HepG2 (cell line): ENCODE results near the gene DNAJC12. TPM values are rescaled to one million over a fixed set of nuclear protein-coding genes. Genes with fewer than 3 reads are reported as not detected.
A peak's percentile ranks its signal among the peaks of the same experiment; 100 is the strongest.

Source experiments
- CAMTA2 ChIP-seq: sonication (generic); formaldehyde crosslinking; IDR thresholded peaks from 2 replicates; pipeline ENCODE4 v1.4.0; 2020; ENCODE audit warnings: mild to moderate bottlenecking, missing genetic modification reagents, borderline replicate concordance
- FOSL2 ChIP-seq: sonication (generic); formaldehyde crosslinking; IDR thresholded peaks from 2 replicates; pipeline ENCODE4 v1.4.0; 2020; ENCODE audit warnings: missing genetic modification reagents
- FOXK2 ChIP-seq: fragments of 450-650 bp; IDR thresholded peaks from 2 replicates; pipeline ENCODE4 v1.6.1; 2016
- GABPB1 ChIP-seq: IDR thresholded peaks from 2 replicates; pipeline ENCODE4 v1.6.1; 2016; ENCODE audit warnings: mild to moderate bottlenecking, missing genetic modification reagents, moderate library complexity, missing compliant biosample characterization
- GFI1 ChIP-seq: sonication (generic); formaldehyde crosslinking; IDR thresholded peaks from 2 replicates; pipeline ENCODE4 v1.5.0; 2020; ENCODE audit warnings: missing genetic modification reagents, mild to moderate bottlenecking, borderline replicate concordance
- HNRNPH1 ChIP-seq: fragments of 200-400 bp; formaldehyde crosslinking; optimal IDR thresholded peaks from 2 replicates; pipeline ENCODE3; 2017; ENCODE audit warnings: mild to moderate bottlenecking, low read depth, low read length
- ISX ChIP-seq: sonication (generic); formaldehyde crosslinking; conservative IDR thresholded peaks from 2 replicates; pipeline ENCODE4 v1.5.0; 2020; ENCODE audit warnings: missing genetic modification reagents
- NR0B2 ChIP-seq: sonication (generic); formaldehyde crosslinking; IDR thresholded peaks from 2 replicates; pipeline ENCODE4 v1.4.0; 2020; ENCODE audit warnings: mild to moderate bottlenecking, missing genetic modification reagents
- NRL ChIP-seq: sonication (generic); formaldehyde crosslinking; IDR thresholded peaks from 2 replicates; pipeline ENCODE4 v1.5.0; 2020; ENCODE audit warnings: missing genetic modification reagents, mild to moderate bottlenecking, moderate library complexity, borderline replicate concordance
- POGZ ChIP-seq: sonication (generic); formaldehyde crosslinking; IDR thresholded peaks from 2 replicates; pipeline ENCODE4 v1.4.0; 2020; ENCODE audit warnings: mild to moderate bottlenecking, missing genetic modification reagents
- SATB2 ChIP-seq: sonication (generic); formaldehyde crosslinking; IDR thresholded peaks from 2 replicates; pipeline ENCODE4 v1.5.0; 2020; ENCODE audit warnings: missing genetic modification reagents
- SP140L ChIP-seq: sonication (generic); formaldehyde crosslinking; IDR thresholded peaks from 2 replicates; pipeline ENCODE4 v1.4.0; 2020; ENCODE audit warnings: missing genetic modification reagents, borderline replicate concordance
- STAG1 ChIP-seq: sonication (generic); formaldehyde crosslinking; IDR thresholded peaks from 2 replicates; pipeline ENCODE4 v1.4.0; 2020; ENCODE audit warnings: missing genetic modification reagents
- UBTF ChIP-seq: sonication (generic); formaldehyde crosslinking; IDR thresholded peaks from 2 replicates; pipeline ENCODE4 v1.4.0; 2020; ENCODE audit warnings: mild to moderate bottlenecking, missing genetic modification reagents
- ZBTB46 ChIP-seq: sonication (generic); formaldehyde crosslinking; IDR thresholded peaks from 2 replicates; pipeline ENCODE4 v1.4.0; 2020; ENCODE audit warnings: mild to moderate bottlenecking, missing genetic modification reagents, borderline replicate concordance
- ZNF589 ChIP-seq: sonication (generic); formaldehyde crosslinking; conservative IDR thresholded peaks from 2 replicates; pipeline ENCODE4 v1.8.0; 2022; ENCODE audit warnings: mild to moderate bottlenecking, moderate library complexity, missing genetic modification reagents
- ZNF766 ChIP-seq: sonication (generic); formaldehyde crosslinking; IDR thresholded peaks from 2 replicates; pipeline ENCODE4 v1.5.0; 2020; ENCODE audit warnings: missing genetic modification reagents, borderline replicate concordance
- ZNF780A ChIP-seq: sonication (generic); formaldehyde crosslinking; IDR thresholded peaks from 2 replicates; pipeline ENCODE4 v1.8.0; 2022; ENCODE audit warnings: mild to moderate bottlenecking, missing genetic modification reagents, moderate library complexity
- polyA plus RNA-seq, 8 experiments: library from polyadenylated mRNA; depleted of rRNA in 3 of 8; stranded (reverse) in 7 of 8; unstranded in 1 of 8; fragments of >200 nt; fragmentation: Illumina TruSeq in 4 of 8; extraction: Trizol in 4 of 8; gene quantifications; 2 replicates each; pipeline versions ENCODE4 v1.2.1 to v1.2.3, GENCODE V29; 2011 to 2016; ENCODE audit warnings: low read depth in 4 of 8, missing spikeins in 1 of 8, mixed read lengths in 1 of 8; ENCODE audit not compliant: insufficient read depth in 1 of 8
- total RNA-seq, 5 experiments: library from RNA; depleted of rRNA; stranded (reverse); fragments of >200 nt; fragmentation: Illumina TruSeq; extraction: Trizol; gene quantifications; 2 replicates each; pipeline ENCODE4 v1.2.3, GENCODE V29; 2016; ENCODE audit warnings: low read depth in 1 of 5
- TF ChIP-seq, protein P1 (sequence below): IDR thresholded peaks from 2 replicates; pipeline ENCODE4 v1.6.1; 2016; ENCODE audit warnings: missing compliant biosample characterization, missing genetic modification reagents, borderline replicate concordance
- TF ChIP-seq, protein P2 (sequence below): sonication (generic); formaldehyde crosslinking; IDR thresholded peaks from 2 replicates; pipeline ENCODE4 v1.8.1; 2023; ENCODE audit warnings: missing genetic modification reagents, mild to moderate bottlenecking, borderline replicate concordance
- TF ChIP-seq, protein P3 (sequence below): IDR thresholded peaks from 2 replicates; pipeline ENCODE4 v1.6.1; 2016; ENCODE audit warnings: low read depth, control low read depth

DNAJC12 gene
- total and polyA plus RNA-seq, 2 of the 13 experiments (the other 11 are each of a cell fraction or from before 2014, with no cell fraction given) = 11.6 to 43.9 TPM

GRCh38 chr10:67764012-67764822, 73.8 kb downstream of the DNAJC12 start (continued):
- TF ChIP-seq ZBTB46 (no peak), FOXK2 (no peak), NR0B2 (CRISPR knock-in tag) (peak; percentile 13; the same call in 1 of the 2 replicates), SATB2 (CRISPR knock-in tag) (peak; percentile 45; the same call in 1 of the 2 replicates), GABPB1 (peak; percentile 63), ZNF766 (CRISPR knock-in tag) (peak; percentile 78; the same call in 1 of the 2 replicates), POGZ (CRISPR knock-in tag) (peak; percentile 67), STAG1 (CRISPR knock-in tag) (no peak), ISX (CRISPR knock-in tag) (no peak), FOSL2 (CRISPR knock-in tag) (peak; percentile 37), ZNF589 (CRISPR knock-in tag) (0 out of 2 replicates have a peak, but pooled peaks have one; percentile 54), NRL (CRISPR knock-in tag) (peak; percentile 70), GFI1 (CRISPR knock-in tag) (0 out of 2 replicates have a peak, but pooled peaks have one; percentile 68), CAMTA2 (CRISPR knock-in tag) (no peak; the same call in 1 of the 2 replicates), UBTF (CRISPR knock-in tag) (peak; percentile 68), ZNF780A (peak; percentile 63; the same call in 1 of the 2 replicates), HNRNPH1 (no peak), SP140L (CRISPR knock-in tag) (peak; percentile 88; the same call in 1 of the 2 replicates)
- TF ChIP-seq, protein P1, sequence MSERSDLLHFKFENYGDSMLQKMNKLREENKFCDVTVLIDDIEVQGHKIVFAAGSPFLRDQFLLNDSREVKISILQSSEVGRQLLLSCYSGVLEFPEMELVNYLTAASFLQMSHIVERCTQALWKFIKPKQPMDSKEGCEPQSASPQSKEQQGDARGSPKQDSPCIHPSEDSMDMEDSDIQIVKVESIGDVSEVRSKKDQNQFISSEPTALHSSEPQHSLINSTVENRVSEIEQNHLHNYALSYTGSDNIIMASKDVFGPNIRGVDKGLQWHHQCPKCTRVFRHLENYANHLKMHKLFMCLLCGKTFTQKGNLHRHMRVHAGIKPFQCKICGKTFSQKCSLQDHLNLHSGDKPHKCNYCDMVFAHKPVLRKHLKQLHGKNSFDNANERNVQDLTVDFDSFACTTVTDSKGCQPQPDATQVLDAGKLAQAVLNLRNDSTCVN (CRISPR knock-in tag) = peak; percentile 48; the same call in 1 of the 2 replicates
- TF ChIP-seq, protein P2, sequence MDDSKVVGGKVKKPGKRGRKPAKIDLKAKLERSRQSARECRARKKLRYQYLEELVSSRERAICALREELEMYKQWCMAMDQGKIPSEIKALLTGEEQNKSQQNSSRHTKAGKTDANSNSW (CRISPR knock-in tag) = peak; percentile 24; the same call in 1 of the 2 replicates
- TF ChIP-seq, protein P3, sequence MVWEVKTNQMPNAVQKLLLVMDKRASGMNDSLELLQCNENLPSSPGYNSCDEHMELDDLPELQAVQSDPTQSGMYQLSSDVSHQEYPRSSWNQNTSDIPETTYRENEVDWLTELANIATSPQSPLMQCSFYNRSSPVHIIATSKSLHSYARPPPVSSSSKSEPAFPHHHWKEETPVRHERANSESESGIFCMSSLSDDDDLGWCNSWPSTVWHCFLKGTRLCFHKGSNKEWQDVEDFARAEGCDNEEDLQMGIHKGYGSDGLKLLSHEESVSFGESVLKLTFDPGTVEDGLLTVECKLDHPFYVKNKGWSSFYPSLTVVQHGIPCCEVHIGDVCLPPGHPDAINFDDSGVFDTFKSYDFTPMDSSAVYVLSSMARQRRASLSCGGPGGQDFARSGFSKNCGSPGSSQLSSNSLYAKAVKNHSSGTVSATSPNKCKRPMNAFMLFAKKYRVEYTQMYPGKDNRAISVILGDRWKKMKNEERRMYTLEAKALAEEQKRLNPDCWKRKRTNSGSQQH (CRISPR knock-in tag) = no peak
